ENCODE results near the gene AP1S2.

AP1S2 gene

GRCh38 chrX:15890463-15890862 is 35.9 kb upstream of the AP1S2 start:
- Histone ChIP-seq H3K4me3 (ENCODE audit: low read depth, low read length) (no peak overlapping the region), H3K27ac (ENCODE audit: low read depth, low read length) (no peak overlapping the region), H3K9ac (ENCODE audit: low read length) (no peak overlapping the region), H3K79me1 (ENCODE audit: low read length) (no peaks in the 10 kb centered on the region), H3K79me2 (ENCODE audit: control insufficient read depth, insufficient read depth, low read length, poor library complexity) (no peaks in the 10 kb centered on the region), H3K18ac (ENCODE audit: low read length) (no peak overlapping the region), H2BK120ac (ENCODE audit: insufficient read depth, low read length, poor library complexity) (no peak overlapping the region), H3K4ac (ENCODE audit: low read depth, low read length) (no peak overlapping the region), H2BK5ac (ENCODE audit: low read depth, low read length, poor library complexity) (no peak overlapping the region), H2BK12ac (ENCODE audit: low read length) (no peak overlapping the region), H4K8ac (ENCODE audit: low read depth, low read length) (no peak overlapping the region), H4K91ac (ENCODE audit: low read depth, low read length) (no peak overlapping the region), H3K23ac (ENCODE audit: low read length) (no peak overlapping the region), H3K4me1 (ENCODE audit: control insufficient read depth in 1 of 2, insufficient read depth in 2 of 2, low read length in 2 of 2) (no peaks in the 10 kb centered on the region), H3K14ac (ENCODE audit: low read length) (no peak overlapping the region), H2AFZ (ENCODE audit: insufficient read depth, low read length, poor library complexity) (no peak overlapping the region), H4K12ac (ENCODE audit: low read depth, low read length) (no peak overlapping the region), H3K36me3 (ENCODE audit: control insufficient read depth in 1 of 2, insufficient read depth in 2 of 2, low read length in 2 of 2) (no peaks in the 10 kb centered on the region), H2AK5ac (ENCODE audit: low read length) (no peak overlapping the region), H3K4me2 (ENCODE audit: low read length) (no peak overlapping the region), H3K9me3 (ENCODE audit: insufficient read depth, low read depth, low read length) (no peaks in the 10 kb centered on the region), H3K27me3 (ENCODE audit: insufficient read depth, low read length) (no peaks in the 10 kb centered on the region)
- DNase-seq = no peak
- no CpG with 5 or more reads among the region's 2 CpGs for WGBS (ENCODE audit: extremely low coverage, insufficient coverage, insufficient read length)

DNA sequence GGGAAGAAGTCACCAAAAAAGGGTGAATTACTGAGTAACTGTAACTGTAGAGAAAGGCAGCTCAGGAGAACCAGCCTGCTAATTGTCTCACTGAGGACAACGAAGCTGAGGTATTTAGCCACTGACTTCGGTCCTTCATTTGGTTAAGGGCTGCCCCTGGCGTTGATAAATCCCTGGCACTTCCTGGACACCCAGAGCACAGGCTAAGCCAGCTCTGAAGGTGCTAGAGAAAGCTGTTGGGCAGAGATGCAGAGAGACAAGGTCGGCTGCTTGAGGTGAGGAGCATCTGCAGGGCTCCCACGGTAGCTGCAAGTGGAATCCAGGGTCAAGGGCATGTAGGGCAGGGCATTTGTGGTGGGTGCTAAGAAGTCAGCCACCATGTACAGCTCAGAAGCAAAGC is 33.4 kb upstream of the AP1S2 start:
- H2AK5ac ChIP-seq (ENCODE audit: low read length) = no peak overlapping the region
- no peak overlapping the region for H4K8ac ChIP-seq (ENCODE audit: low read depth, low read length)
- H3K14ac ChIP-seq (ENCODE audit: low read length) = no peak overlapping the region
- H3K9me3 ChIP-seq (ENCODE audit: insufficient read depth, low read depth, low read length) = no peaks in the 10 kb centered on the region
- no peak for DNase-seq
- H3K4me3 ChIP-seq (ENCODE audit: low read depth, low read length) = no peak overlapping the region
- H3K27me3 ChIP-seq (ENCODE audit: insufficient read depth, low read length) = no peaks in the 10 kb centered on the region
- H3K79me1 ChIP-seq (ENCODE audit: low read length) = no peaks in the 10 kb centered on the region
- H2AFZ ChIP-seq (ENCODE audit: insufficient read depth, low read length, poor library complexity) = no peak overlapping the region
- H4K91ac ChIP-seq (ENCODE audit: low read depth, low read length) = peak overlapping the region; percentile 1
- no peak overlapping the region for H3K4ac ChIP-seq (ENCODE audit: low read depth, low read length)
- H3K79me2 ChIP-seq (ENCODE audit: control insufficient read depth, insufficient read depth, low read length, poor library complexity) = no peaks in the 10 kb centered on the region
- WGBS (ENCODE audit: extremely low coverage, insufficient coverage, insufficient read length) = no CpG with 5 or more reads among the region's 5 CpGs
- H3K23ac ChIP-seq (ENCODE audit: low read length) = no peak overlapping the region
- H3K4me1 ChIP-seq (ENCODE audit: control insufficient read depth in 1 of 2, insufficient read depth in 2 of 2, low read length in 2 of 2) = no peaks in the 10 kb centered on the region
- no peaks in the 10 kb centered on the region for H3K36me3 ChIP-seq (ENCODE audit: control insufficient read depth in 1 of 2, insufficient read depth in 2 of 2, low read length in 2 of 2)
- no peak overlapping the region for H3K4me2 ChIP-seq (ENCODE audit: low read length)
- no peak overlapping the region for H3K9ac ChIP-seq (ENCODE audit: low read length)
- H2BK120ac ChIP-seq (ENCODE audit: insufficient read depth, low read length, poor library complexity) = no peak overlapping the region
- H3K18ac ChIP-seq (ENCODE audit: low read length) = no peak overlapping the region
- H3K27ac ChIP-seq (ENCODE audit: low read depth, low read length) = no peak overlapping the region
- no peak overlapping the region for H2BK12ac ChIP-seq (ENCODE audit: low read length)
- H2BK5ac ChIP-seq (ENCODE audit: low read depth, low read length, poor library complexity) = no peak overlapping the region
- no peak overlapping the region for H4K12ac ChIP-seq (ENCODE audit: low read depth, low read length)

DNA sequence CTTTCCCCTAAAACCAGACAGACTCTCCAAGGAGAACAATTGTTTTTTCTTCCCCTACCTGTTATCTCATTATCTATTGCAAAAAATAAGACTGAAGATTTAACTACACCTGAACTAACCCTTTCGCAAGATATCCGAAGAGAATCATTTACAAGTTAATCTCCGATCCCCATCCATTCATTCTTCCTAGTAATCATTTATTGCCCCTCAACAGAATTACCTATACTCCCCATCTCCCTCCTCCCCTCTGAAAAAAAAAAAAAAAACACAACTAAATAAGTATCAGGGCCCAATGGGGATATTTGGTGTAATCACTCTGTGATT is 28.9 kb upstream of the AP1S2 start:
- no peak overlapping the region for H2AFZ ChIP-seq (ENCODE audit: insufficient read depth, low read length, poor library complexity)
- no peak for DNase-seq
- H3K4ac ChIP-seq (ENCODE audit: low read depth, low read length) = no peak overlapping the region
- H3K79me1 ChIP-seq (ENCODE audit: low read length) = no peaks in the 10 kb centered on the region
- H2BK120ac ChIP-seq (ENCODE audit: insufficient read depth, low read length, poor library complexity) = no peak overlapping the region
- H3K4me2 ChIP-seq (ENCODE audit: low read length) = no peak overlapping the region
- H3K27me3 ChIP-seq (ENCODE audit: insufficient read depth, low read length) = no peaks in the 10 kb centered on the region
- no peak overlapping the region for H2BK12ac ChIP-seq (ENCODE audit: low read length)
- no peak overlapping the region for H4K8ac ChIP-seq (ENCODE audit: low read depth, low read length)
- no peak overlapping the region for H2AK5ac ChIP-seq (ENCODE audit: low read length)
- no peak overlapping the region for H4K12ac ChIP-seq (ENCODE audit: low read depth, low read length)
- H3K4me1 ChIP-seq (ENCODE audit: control insufficient read depth in 1 of 2, insufficient read depth in 2 of 2, low read length in 2 of 2) = no peaks in the 10 kb centered on the region
- no peak overlapping the region for H3K23ac ChIP-seq (ENCODE audit: low read length)
- no peak overlapping the region for H3K14ac ChIP-seq (ENCODE audit: low read length)
- H3K18ac ChIP-seq (ENCODE audit: low read length) = no peak overlapping the region
- no peak overlapping the region for H3K9ac ChIP-seq (ENCODE audit: low read length)
- no peak overlapping the region for H3K4me3 ChIP-seq (ENCODE audit: low read depth, low read length)
- no peak overlapping the region for H4K91ac ChIP-seq (ENCODE audit: low read depth, low read length)
- H3K9me3 ChIP-seq (ENCODE audit: insufficient read depth, low read depth, low read length) = no peaks in the 10 kb centered on the region
- no peaks in the 10 kb centered on the region for H3K36me3 ChIP-seq (ENCODE audit: control insufficient read depth in 1 of 2, insufficient read depth in 2 of 2, low read length in 2 of 2)
- no CpG with 5 or more reads among the region's 3 CpGs for WGBS (ENCODE audit: extremely low coverage, insufficient coverage, insufficient read length)
- H3K27ac ChIP-seq (ENCODE audit: low read depth, low read length) = no peak overlapping the region
- H2BK5ac ChIP-seq (ENCODE audit: low read depth, low read length, poor library complexity) = no peak overlapping the region
- no peaks in the 10 kb centered on the region for H3K79me2 ChIP-seq (ENCODE audit: control insufficient read depth, insufficient read depth, low read length, poor library complexity)

GRCh38 chrX:15882704-15883539 is 28.3 kb upstream of the AP1S2 start:
- Histone ChIP-seq H3K4me2 (ENCODE audit: low read length) (no peak overlapping the region), H3K27ac (ENCODE audit: low read depth, low read length) (no peak overlapping the region), H3K4ac (ENCODE audit: low read depth, low read length) (no peak overlapping the region), H3K36me3 (ENCODE audit: control insufficient read depth in 1 of 2, insufficient read depth in 2 of 2, low read length in 2 of 2) (no peaks in the 10 kb centered on the region), H3K79me2 (ENCODE audit: control insufficient read depth, insufficient read depth, low read length, poor library complexity) (no peaks in the 10 kb centered on the region), H3K18ac (ENCODE audit: low read length) (no peak overlapping the region), H3K79me1 (ENCODE audit: low read length) (no peaks in the 10 kb centered on the region), H3K4me1 (ENCODE audit: control insufficient read depth in 1 of 2, insufficient read depth in 2 of 2, low read length in 2 of 2) (no peaks in the 10 kb centered on the region), H4K91ac (ENCODE audit: low read depth, low read length) (no peak overlapping the region), H3K14ac (ENCODE audit: low read length) (no peak overlapping the region), H2BK120ac (ENCODE audit: insufficient read depth, low read length, poor library complexity) (no peak overlapping the region), H2AFZ (ENCODE audit: insufficient read depth, low read length, poor library complexity) (no peak overlapping the region), H3K9me3 (ENCODE audit: insufficient read depth, low read depth, low read length) (no peaks in the 10 kb centered on the region), H3K9ac (ENCODE audit: low read length) (no peak overlapping the region), H3K4me3 (ENCODE audit: low read depth, low read length) (no peak overlapping the region), H2AK5ac (ENCODE audit: low read length) (no peak overlapping the region), H3K23ac (ENCODE audit: low read length) (no peak overlapping the region), H4K8ac (ENCODE audit: low read depth, low read length) (no peak overlapping the region), H4K12ac (ENCODE audit: low read depth, low read length) (no peak overlapping the region), H2BK5ac (ENCODE audit: low read depth, low read length, poor library complexity) (no peak overlapping the region), H2BK12ac (ENCODE audit: low read length) (no peak overlapping the region), H3K27me3 (ENCODE audit: insufficient read depth, low read length) (no peaks in the 10 kb centered on the region)
- peak in 1 of 2 donors; percentile 13 for DNase-seq
- WGBS (ENCODE audit: extremely low coverage, insufficient coverage, insufficient read length) = no CpG with 5 or more reads among the region's 5 CpGs

Data from trophoblast cell (in vitro differentiated cells and primary cell).